ENCODE data around the gene KCNJ15.

Gene KCNJ15

GRCh38 chr21:38289705-38290485, 33.1 kb downstream of the KCNJ15 start:
- Histone ChIP-seq H3K4me3 (ENCODE audit: low read length) (no peak overlapping the region), H4K20me1 (ENCODE audit: insufficient read depth, low read length) (no peaks in the 10 kb centered on the region), H3K4me1 (ENCODE audit: low read length) (no peaks in the 10 kb centered on the region), H3K36me3 (replicated peaks; ENCODE audit: low read depth, low read length) (no peaks in the 10 kb centered on the region), H2AFZ (ENCODE audit: low read depth, low read length) (no peak overlapping the region), H3K79me2 (ENCODE audit: low read length) (no peaks in the 10 kb centered on the region), H3K9me3 (ENCODE audit: insufficient read depth, low read length) (no peaks in the 10 kb centered on the region), H3K27ac (ENCODE audit: low read length) (no peak overlapping the region), H3K27me3 (ENCODE audit: low read depth, low read length) (no peaks in the 10 kb centered on the region), H3K4me2 (ENCODE audit: low read length) (no peak overlapping the region), H3K9ac (ENCODE audit: low read length) (no peak overlapping the region)
- TF ChIP-seq EZH2phosphoT487 (IDR thresholded peaks at IDR 0.05; ENCODE audit: low read depth) (no peak), CTCF (IDR thresholded peaks at IDR 0.05; ENCODE audit: low read depth, low read length) (no peak)

GRCh38 chr21:38290809-38291208, 34.0 kb downstream of the KCNJ15 start:
- Histone ChIP-seq H3K27ac (ENCODE audit: low read length) (no peak overlapping the region), H3K79me2 (ENCODE audit: low read length) (no peaks in the 10 kb centered on the region), H3K4me2 (ENCODE audit: low read length) (no peak overlapping the region), H3K9ac (ENCODE audit: low read length) (no peak overlapping the region), H3K4me1 (ENCODE audit: low read length) (no peaks in the 10 kb centered on the region), H3K36me3 (replicated peaks; ENCODE audit: low read depth, low read length) (no peaks in the 10 kb centered on the region), H3K9me3 (ENCODE audit: insufficient read depth, low read length) (no peaks in the 10 kb centered on the region), H3K27me3 (ENCODE audit: low read depth, low read length) (no peaks in the 10 kb centered on the region), H4K20me1 (ENCODE audit: insufficient read depth, low read length) (no peaks in the 10 kb centered on the region), H3K4me3 (ENCODE audit: low read length) (no peak overlapping the region), H2AFZ (ENCODE audit: low read depth, low read length) (no peak overlapping the region)
- TF ChIP-seq EZH2phosphoT487 (IDR thresholded peaks at IDR 0.05; ENCODE audit: low read depth), result no peak
- TF ChIP-seq CTCF (IDR thresholded peaks at IDR 0.05; ENCODE audit: low read depth, low read length), result no peak

- no peak overlapping the region for H2AFZ ChIP-seq (ENCODE audit: low read depth, low read length)
- no peaks in the 10 kb centered on the region for H3K9me3 ChIP-seq (ENCODE audit: insufficient read depth, low read length)
- H3K27me3 ChIP-seq (ENCODE audit: low read depth, low read length), result no peaks in the 10 kb centered on the region
These were observed 35.1 kb downstream of the KCNJ15 start for GRCh38 chr21:38291874-38292273.

GRCh38 chr21:38293113-38293512, 36.3 kb downstream of the KCNJ15 start:
- H2AFZ ChIP-seq (ENCODE audit: low read depth, low read length), result no peak overlapping the region
- H3K27me3 ChIP-seq (ENCODE audit: low read depth, low read length), result no peaks in the 10 kb centered on the region
- H3K4me2 ChIP-seq (ENCODE audit: low read length), result no peak overlapping the region
- H3K9ac ChIP-seq (ENCODE audit: low read length), result no peak overlapping the region
- no peak overlapping the region for H3K4me3 ChIP-seq (ENCODE audit: low read length)
- H3K4me1 ChIP-seq (ENCODE audit: low read length), result no peaks in the 10 kb centered on the region
- H3K36me3 ChIP-seq (replicated peaks; ENCODE audit: low read depth, low read length), result no peaks in the 10 kb centered on the region
- TF ChIP-seq EZH2phosphoT487 (IDR thresholded peaks at IDR 0.05; ENCODE audit: low read depth) (no peak), CTCF (IDR thresholded peaks at IDR 0.05; ENCODE audit: low read depth, low read length) (no peak)
- H3K9me3 ChIP-seq (ENCODE audit: insufficient read depth, low read length), result no peaks in the 10 kb centered on the region
- no peaks in the 10 kb centered on the region for H3K79me2 ChIP-seq (ENCODE audit: low read length)
- H4K20me1 ChIP-seq (ENCODE audit: insufficient read depth, low read length), result no peaks in the 10 kb centered on the region
- no peak overlapping the region for H3K27ac ChIP-seq (ENCODE audit: low read length)

More at GRCh38 chr21:38291874-38292273, 35.1 kb downstream of the KCNJ15 start:
- no peaks in the 10 kb centered on the region for H3K79me2 ChIP-seq (ENCODE audit: low read length)
- H3K4me2 ChIP-seq (ENCODE audit: low read length), result no peak overlapping the region
- H4K20me1 ChIP-seq (ENCODE audit: insufficient read depth, low read length), result no peaks in the 10 kb centered on the region
- no peaks in the 10 kb centered on the region for H3K4me1 ChIP-seq (ENCODE audit: low read length)
- no peak overlapping the region for H3K27ac ChIP-seq (ENCODE audit: low read length)
- H3K9ac ChIP-seq (ENCODE audit: low read length), result no peak overlapping the region
- no peak overlapping the region for H3K4me3 ChIP-seq (ENCODE audit: low read length)
- no peaks in the 10 kb centered on the region for H3K36me3 ChIP-seq (replicated peaks; ENCODE audit: low read depth, low read length)
- TF ChIP-seq EZH2phosphoT487 (IDR thresholded peaks at IDR 0.05; ENCODE audit: low read depth) (no peak), CTCF (IDR thresholded peaks at IDR 0.05; ENCODE audit: low read depth, low read length) (no peak)

All from OCI-LY3 (cell line).